GM18909 (cell line): ENCODE results near the gene SCAANT1.
A peak's percentile ranks its signal among the peaks of the same experiment; 100 is the strongest.

Experiments used
- ATAC-seq: cut with Tn5 transposase; IDR thresholded peaks from one replicate; pipeline ENCODE4 v1.9.1; 2021; ENCODE audit warnings: mild to moderate bottlenecking; ENCODE audit not compliant: unreplicated experiment, poor library complexity

The SCAANT1 gene

DNA sequence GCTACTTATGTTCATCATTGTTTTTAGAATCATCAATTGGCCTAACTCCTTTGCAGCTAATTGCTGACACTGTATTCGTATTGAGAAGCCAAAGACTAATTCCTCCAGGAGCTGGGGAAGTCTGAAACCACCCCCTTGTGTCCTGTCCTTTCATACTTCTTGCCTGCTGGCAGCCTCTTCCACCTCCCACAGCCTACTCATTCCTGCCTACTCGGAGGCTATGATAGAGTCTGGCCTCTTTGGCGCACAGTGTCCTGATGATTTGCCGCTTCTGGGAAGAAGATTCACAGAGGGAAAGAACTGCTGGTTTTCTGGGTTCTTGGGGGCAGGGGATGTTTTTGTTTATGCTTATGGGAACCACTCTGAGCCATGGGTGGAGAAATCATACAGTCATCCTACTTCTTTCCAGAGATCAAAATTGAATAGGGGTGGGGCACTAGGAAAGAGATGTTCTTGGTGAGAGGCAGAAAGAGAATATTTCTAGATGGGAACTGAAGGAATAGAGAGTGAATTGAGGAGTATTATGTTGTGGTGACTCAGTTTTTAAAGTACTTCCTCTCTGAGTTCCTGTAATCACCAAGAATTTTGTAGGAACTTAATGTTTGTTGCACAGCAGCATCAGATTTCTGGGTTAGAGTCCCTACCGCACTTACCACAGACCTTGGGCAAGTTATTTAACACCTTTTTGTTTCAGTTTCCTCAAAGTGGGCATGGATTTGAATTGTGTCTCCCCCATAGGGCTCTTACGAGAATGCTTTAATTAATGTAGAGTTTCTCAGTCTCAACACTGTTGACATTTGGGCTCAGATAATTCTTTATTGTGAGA is 22.1 kb upstream of the SCAANT1 start:
- ATAC-seq: no peak

DNA sequence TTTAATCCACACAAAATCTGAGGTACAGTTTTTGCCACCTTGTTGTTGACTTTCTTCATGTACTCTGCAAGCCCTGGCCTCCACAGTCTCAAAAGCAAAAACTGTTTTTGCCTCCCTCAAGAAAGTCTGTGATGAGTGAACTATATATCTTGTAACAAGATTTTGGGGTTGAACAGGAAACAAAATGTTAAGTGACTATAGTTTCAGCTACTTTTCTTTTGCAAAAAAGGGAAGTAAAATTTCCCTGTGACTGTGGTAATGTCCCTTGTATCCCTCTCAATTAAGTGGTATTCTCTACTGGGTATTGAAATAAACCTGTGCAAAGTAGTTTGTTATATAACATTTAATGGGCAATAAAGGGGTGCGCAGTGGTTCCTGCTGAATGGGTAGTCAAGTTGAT is 21.3 kb upstream of the SCAANT1 start:
- peak; percentile 76 for ATAC-seq

DNA sequence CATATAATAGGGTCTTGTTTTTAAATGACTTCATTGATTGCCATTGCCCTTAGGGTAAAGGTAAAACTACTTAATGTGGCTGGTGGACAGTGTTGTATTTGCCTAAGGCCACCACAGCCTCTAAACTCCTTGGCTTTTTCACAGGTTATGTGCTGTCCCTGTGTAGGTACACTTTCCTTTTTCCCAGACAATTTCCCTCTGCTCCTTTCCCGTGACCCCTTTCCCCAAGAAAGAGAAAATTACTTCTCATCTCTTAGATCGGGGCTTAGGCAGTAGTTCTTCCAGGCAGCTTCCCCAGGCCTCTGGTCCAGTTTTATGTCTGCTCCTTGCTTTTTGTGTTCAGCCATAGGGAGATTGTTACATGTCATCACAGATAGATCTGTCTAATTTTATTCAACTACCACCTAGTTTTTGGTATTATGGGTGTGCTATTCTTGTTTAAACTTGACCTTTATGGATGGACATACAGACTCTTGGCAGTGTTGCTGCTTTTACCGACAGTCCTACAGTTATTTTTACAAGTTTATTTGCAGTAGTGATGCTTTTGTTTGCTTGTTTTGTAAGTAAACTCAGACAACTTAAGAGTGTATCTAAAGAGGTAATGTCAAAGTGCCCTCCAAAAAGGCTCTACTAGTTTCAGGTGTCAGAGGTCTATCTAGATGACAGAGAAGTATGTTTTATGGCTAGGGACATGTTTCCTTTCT is 20.5 kb upstream of the SCAANT1 start:
- no peak for ATAC-seq

DNA sequence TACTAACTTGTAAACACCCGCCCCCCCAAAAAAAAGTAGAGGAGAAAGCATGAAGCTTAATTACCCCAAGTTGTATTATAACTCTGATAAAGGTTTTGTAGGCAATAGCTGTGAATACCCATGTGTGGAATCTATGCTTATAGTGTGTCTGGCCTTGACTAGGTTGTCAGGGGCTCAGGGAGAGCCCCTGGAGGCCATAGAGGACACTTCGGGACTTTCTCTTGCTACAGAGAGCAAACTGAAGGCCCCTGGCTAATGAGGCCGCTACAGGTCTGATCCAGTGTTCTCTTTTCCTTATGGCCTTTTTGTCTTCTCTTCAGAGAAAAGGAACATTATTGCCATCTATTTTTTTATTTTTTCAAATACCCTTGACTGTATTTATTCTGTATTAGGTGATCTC is 19.1 kb upstream of the SCAANT1 start:
- no peak for ATAC-seq

DNA sequence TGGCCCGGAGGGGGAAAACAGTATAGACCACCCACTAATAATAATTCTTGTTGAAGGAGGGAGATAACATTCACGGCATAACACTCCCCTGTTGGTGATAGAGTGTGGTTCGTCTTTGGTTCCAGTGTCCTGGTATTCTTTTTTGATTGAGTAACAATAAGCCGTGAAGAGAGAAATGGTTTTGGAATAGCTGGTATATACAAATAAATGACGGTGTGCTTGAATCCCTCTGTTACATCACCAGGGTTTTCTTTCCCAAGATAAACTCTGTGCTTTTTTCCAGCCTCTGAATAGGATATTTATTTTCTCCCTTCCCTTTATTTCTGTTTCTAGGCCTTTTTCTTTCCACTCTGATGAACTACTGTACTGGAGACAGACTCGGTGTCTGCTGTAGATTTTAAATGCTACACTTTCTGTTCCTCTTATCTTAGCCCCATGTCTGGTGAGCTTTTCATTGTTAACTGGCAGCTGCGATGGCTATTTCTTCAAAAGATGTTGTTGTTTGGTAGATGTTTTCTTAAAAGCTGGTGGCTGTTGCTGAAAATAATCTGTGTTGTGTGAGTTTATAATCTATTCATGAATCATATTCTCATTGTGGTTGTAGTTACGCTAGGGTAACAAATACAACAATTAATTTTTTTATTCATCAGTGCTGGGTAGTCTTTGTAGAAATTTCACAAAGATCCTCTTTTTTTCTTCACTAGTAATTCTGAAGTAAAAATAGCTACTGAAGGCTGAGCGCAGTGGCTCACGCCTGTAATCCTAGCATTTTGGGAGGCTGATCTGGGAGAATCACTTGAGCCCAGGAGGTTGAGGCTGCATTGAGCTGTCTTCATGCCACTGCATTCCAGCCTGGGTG is 15.5 kb upstream of the SCAANT1 start:
- peak; percentile 88 for ATAC-seq

DNA sequence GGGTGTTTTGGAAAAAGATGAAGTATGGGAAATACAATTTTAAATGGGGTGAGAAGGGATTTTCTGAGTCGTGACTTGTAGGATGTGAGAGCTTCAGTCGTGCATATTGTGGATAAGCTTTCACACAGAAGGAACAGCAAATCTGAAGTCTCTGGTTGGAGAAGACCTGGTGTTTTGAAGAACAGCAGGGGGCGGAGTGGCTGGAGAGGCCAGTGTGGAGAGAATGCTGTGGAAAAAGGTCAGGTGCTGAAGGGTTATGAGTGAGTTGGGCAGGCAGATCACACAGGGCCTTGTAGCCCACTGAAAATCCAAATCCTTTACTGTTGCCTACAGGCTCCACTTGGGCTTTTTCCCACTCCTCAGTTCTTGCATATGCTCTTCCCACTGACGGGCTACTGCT is 14.1 kb upstream of the SCAANT1 start:
- no peak for ATAC-seq

DNA sequence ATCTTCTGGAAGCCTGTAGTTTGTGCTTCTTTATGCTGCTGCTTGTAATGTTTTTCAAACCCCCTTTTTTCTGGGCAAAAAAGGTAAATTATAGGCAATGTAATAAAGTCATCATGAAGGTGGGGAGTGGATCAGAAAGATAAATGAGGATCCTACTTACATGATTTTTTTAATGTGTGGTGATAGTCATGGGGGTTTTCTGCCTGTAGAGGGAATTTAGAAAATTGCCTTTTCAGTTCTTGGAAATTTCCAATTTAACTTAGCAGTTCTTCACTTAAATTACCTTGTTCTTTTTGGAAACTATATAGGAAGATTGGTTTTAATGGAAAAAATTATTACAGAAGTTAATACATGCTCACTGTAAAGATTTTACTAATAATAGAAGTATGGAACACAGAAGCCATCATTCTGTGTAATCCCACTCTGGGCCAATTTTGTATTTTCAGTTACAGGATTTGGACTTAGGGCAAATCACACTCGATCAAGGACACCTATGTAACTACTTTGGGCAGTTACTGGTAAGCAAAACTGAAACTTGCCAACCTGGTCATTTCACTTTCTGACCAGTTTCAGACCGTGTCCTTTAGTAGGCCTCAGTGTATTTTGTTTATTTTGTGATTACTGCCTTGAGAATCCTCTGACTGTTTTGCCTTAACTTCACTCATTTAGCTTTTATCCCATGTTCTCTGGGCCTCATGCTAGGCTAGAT is 10.5 kb upstream of the SCAANT1 start:
- peak; percentile 40 for ATAC-seq

DNA sequence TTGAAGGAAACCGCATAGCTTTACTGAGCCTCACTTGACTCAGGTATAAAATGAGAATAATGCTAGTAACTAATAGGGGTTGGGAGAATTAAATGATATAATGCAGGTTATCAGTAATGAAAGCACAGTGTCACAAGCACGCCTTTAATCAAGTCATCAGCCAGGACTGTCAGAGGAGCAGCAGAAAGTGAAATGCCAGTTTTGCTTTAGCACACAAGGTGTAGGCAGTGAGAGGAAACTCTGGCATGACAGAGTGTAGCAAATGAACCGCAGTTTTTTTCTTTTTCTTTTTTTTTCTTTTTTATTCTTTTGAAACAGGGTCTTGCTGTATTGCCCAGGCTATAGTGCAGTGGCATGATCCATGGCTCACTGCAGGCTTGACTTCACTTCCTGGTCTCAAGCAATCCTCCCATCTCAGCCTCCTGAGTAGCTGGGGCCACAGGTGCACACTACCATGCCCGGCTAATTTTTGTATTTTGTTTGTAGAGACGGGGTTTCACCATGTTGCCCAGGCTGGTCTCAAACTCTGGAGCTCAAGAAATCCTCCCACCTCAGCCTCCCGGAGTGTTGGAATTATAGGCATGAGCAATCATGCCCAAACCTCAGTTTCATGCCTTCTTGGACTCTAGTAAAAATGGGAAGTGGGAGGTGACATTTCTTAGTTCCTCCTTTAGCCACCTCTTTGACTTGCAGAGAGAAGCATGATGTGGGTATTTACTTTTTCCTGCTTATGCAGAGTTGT is 9.7 kb upstream of the SCAANT1 start:
- peak; percentile 88 for ATAC-seq

DNA sequence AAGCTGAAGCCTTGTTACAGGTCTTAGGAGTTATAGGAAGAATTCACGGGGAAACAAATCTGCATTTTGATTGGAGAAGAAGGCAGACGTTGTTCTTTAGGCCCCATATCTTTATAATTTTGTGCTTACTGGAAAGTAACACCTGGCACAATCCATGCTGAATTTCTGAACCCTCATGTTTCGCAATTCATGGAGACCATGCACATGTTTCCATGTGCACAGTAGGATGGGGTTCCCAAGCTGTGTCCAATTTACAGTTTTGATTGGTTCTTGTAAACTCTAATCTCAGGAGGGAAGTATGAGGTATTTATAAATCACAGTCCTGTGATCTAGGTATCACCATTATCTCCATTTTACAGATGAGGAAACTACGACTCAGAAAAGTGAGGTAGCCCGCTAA is 7.8 kb upstream of the SCAANT1 start:
- no peak for ATAC-seq

DNA sequence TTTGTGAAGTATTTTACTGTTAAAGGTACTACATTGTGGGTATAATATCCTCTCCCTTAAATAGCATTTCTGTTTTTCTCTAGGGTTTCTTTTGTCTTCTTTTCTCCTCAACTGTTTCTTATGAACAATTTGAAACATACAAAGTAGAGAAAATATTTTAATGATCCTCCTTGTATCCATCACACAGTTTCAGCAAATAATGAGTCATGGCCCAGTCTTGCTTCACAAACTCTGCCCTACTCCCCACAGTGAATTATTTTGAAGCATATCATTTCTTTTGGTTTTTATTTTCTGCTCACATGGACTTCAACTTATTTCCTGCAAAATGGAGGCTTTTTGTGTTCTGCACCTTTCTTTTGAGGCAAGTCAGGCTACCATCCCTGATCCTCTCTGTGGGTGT is 6.1 kb upstream of the SCAANT1 start:
- no peak for ATAC-seq

DNA sequence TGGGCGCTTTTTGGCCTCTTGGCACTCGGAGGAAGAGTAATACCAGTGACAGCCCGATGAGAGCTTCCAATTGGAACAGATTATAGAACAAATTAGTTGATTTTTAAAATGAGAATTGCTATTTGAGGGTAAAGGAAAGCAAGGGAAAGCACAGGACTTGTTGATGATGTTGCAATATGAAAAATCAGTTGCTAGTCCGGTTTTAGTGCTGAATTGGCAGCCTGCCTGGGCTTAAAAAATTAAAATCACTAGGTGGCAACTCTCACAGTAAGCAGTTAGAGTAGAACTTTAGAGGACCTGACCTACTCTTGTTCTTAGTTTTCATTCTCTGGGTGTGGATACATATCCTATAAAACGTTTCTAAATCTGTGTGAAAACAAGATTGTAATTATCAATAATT is 2.1 kb upstream of the SCAANT1 start:
- no peak for ATAC-seq

DNA sequence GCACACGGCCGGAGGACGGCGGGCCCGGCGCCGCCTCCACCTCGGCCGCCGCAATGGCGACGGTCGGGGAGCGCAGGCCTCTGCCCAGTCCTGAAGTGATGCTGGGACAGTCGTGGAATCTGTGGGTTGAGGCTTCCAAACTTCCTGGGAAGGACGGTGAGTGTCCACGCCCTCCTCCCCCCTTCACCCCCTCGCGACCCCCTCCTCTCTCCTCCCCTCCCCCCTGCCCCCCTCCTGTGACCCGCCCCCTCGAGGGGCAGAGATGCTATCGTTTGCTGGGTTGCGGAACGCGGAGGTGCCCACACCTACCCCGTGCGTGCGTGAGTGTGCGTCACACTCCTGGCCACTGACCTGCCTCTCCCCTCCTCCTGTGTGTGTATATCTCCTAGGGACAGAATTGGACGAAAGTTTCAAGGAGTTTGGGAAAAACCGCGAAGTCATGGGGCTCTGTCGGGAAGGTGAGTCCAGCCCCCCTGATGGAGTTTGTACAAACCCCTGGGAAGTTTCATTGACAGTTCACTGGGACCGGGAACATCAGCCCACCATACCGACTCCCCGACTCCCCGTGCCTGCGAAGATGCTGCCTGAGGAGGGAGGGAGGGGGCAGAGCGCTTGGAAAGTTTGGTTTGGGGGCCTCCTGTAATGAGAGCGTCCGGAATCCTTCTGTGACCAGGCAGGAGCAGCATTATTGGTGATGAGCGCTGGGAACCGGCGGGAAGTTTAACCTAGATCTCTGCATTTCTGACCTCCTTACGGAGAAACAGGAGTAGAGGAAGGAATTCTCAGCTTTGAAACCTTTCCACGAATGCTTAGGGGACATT is 795 bp upstream of the SCAANT1 start:
- peak; percentile 24 for ATAC-seq

DNA sequence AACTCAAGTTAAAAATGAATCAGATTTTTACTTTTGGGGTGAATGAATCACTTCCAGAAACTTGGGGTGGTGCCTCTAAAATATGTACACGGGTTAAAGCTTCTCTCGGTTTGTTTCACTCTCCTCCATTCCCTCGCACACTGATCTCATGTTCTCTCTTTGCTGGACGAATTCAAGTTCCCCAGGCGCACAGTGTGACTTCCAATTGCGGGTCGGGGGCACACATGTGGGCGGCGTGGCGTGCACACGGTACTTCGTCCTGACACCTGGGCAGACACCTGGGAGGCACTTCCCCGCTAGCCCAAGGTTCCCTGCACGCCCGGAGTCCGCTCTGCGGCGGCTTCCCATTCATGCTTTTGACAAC is 692 bp downstream of the SCAANT1 start:
- no peak for ATAC-seq

DNA sequence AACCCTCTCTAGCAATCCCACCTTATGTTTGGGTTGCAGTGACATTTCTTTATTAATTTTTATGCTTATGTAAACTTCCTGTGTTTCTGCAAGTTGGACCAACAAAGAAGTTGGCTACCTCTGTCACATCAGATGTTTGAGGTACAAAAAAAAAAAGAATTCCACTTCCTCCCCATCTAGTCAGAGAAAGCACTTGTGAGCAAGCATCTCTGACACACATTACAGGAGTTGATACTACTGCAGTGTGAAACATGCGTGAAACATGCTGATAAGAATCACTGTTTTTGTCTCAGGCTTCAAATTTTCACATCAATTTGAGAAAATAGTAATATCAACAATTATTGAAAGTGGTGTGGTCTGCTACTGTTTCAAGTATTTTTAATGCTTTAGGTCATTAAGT is 1.3 kb downstream of the SCAANT1 start:
- ATAC-seq: no peak

DNA sequence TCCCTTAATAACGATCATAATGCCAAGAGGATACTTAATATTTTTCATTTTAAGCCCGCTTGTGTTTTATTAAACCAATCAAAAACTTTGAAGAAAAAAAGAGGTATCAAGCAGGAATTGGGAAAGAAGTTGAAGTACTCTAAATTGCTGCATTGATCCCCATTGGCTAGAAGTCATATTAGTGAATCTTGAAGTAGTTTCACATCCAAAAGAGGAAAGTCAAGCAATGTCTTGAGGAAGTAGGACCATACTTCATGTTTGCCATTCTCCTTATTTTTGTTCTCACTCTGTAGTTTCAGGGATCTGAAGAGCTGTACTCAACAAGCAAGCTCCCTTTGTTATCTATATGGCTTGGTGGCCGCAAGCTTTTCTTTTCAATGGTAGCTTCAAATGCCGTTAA is 2.2 kb downstream of the SCAANT1 start:
- no peak for ATAC-seq

DNA sequence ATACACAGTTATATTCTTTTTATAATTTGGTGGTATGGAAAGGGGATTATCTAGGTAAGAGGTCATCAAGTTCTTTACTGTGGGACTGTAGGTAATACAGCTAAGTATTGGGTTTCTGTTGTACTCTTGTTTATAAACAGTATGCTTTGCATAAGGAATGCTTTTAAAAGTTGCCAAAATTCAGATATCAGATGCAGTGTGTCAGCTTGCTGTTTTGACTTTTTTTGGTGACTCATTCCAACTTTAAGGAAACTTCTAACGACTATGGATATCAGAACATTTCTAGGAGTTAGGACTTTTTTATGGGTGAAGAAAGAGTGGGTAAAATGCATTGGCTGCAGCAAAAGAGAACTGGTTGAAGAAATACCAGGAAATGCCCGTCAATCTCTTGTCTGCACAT is 2.8 kb downstream of the SCAANT1 start:
- ATAC-seq: no peak

DNA sequence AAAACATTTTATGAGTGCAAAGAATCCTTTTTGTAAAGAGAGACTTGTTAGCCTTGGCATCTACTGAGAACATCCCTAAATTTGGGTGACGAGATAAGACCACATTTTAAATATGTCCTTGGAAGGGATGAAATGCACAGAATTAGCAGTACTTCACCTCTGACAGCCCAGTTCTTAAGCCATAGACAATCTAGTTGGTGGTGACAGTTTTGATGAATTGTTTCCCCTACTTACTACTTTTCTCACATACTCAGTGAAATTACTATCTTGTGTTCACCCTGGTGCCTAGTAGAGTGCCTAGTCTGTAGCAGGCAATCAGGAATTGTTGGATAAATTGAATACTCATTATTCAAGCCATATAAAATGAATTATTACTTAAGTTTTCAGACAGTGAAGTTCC is 3.4 kb downstream of the SCAANT1 start:
- ATAC-seq: no peak

DNA sequence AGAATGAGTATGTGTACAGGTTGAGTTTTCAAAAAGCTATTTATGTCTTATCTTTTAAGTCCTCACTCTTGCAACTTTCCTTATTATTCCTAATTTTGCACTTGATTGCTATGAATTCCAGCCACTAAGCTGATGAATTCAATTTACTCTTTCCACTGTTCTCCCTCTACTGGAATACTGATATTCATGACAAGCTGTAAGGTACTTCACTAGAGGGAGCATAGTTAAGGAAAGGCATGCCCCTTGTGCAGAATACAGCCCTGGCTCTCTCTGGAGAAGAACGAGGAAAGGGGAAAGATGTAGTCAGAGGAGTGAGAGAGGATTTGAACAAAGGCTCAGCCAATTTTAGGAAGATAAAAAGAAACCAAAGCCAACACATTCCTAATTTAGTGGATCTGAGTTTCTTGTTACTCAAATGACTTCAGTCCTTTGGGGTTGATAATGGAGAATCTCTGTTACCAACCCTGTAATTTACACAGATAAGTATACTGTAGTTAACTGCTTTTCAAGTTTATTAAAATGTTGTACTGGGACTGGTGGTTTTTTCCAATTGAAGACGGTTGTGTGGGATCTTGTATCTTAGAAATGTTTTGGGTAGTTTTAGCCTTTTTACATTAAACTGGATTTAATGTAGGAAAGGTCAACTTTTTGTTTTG is 4.0 kb downstream of the SCAANT1 start:
- ATAC-seq: no peak
